Activated T-helper 1 cell treated with anti-CD3 and anti-CD28 coated beads, Interleukin-12 subunit alpha, Interleukin-12 subunit beta, Interleukin-2, Interleukin-4 antibody, amounts not matched to agents 30 ng/mL and 10 ng/mL and 1 ng/mL, durations not matched to agents 14 hours and 24 hours and 36 hours (primary cell): ENCODE data around the gene AGBL1. TPM values are rescaled to one million over a fixed set of nuclear protein-coding genes. Genes with fewer than 3 reads are reported as not detected.

Experiments used
- DNase-seq: peaks from one replicate; pipeline ENCODE4 v3.0.0; 2021; ENCODE audit warnings: low spot score
- H3K27ac Mint-ChIP-seq: one replicate; pipeline ENCODE4 v1.8.0; 2021; ENCODE audit warnings: mild to moderate bottlenecking, mixed read lengths
- H3K27me3 Mint-ChIP-seq: one replicate; pipeline ENCODE4 v1.8.0; 2022; ENCODE audit warnings: mild to moderate bottlenecking, moderate library complexity, mixed read lengths; ENCODE audit not compliant: insufficient read depth
- H3K36me3 Mint-ChIP-seq: one replicate; pipeline ENCODE4 v1.8.0; 2021; ENCODE audit warnings: low read depth, mixed read lengths
- H3K4me1 Mint-ChIP-seq: one replicate; pipeline ENCODE4 v1.8.0; 2021; ENCODE audit warnings: low read depth, mixed read lengths
- H3K4me3 Mint-ChIP-seq: one replicate; pipeline ENCODE4 v1.8.0; 2021; ENCODE audit warnings: mild to moderate bottlenecking, moderate library complexity, mixed read lengths
- H3K9me3 Mint-ChIP-seq: one replicate; pipeline ENCODE4 v1.8.0; 2021; ENCODE audit warnings: mixed read lengths
- intact Hi-C: fragments of 100-400 bp; cut with micrococcal nuclease; formaldehyde crosslinking; loops from one replicate; pipeline ENCODE4 v1.15.1; 2024
- total RNA-seq: library from RNA; stranded (reverse); gene quantifications from 2 replicates; pipeline ENCODE4 v1.2.3, GENCODE V29; 2022

Gene AGBL1
- total RNA-seq, 1 donor from 2014 or later = not detected

DNA sequence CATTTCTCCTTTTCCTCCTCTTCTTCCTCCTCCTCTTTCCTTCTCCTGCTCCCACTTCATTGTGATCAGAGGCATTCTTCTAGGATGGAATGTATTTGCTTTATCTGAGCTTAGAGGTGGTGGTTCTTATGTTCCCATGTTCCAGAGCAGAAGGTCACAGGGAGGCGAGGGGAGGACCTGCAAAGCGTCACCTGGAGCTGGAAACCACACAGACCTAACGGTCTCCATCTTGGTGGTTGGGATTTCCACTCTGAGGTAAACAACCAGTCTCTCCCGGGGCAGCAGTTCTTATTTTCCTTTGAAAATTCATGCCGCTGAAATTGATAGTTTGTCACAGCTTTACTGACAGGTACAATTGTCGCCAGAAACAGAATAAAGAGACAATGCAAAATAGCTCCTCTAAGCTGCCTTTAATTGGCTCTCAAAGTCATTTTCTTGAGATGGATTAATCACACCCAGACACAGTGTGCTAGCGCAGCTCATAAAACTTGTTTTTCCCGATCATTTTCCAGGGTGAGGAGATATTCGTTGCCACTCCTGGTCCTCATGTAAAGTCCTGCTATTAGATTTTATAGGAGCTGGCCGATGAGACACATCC lies 16.9 kb upstream of the AGBL1 start:
- intact Hi-C loops = no loop called here
- H3K9me3 Mint-ChIP-seq = no peaks in the 10 kb centered on the region
- H3K36me3 Mint-ChIP-seq = no peaks in the 10 kb centered on the region
- H3K4me3 Mint-ChIP-seq = no peak overlapping the region
- no peak overlapping the region for H3K27ac Mint-ChIP-seq
- peaks cover 9% of the 10 kb centered on the region for H3K27me3 Mint-ChIP-seq
- H3K4me1 Mint-ChIP-seq = no peaks in the 10 kb centered on the region
- DNase-seq = no peak

DNA sequence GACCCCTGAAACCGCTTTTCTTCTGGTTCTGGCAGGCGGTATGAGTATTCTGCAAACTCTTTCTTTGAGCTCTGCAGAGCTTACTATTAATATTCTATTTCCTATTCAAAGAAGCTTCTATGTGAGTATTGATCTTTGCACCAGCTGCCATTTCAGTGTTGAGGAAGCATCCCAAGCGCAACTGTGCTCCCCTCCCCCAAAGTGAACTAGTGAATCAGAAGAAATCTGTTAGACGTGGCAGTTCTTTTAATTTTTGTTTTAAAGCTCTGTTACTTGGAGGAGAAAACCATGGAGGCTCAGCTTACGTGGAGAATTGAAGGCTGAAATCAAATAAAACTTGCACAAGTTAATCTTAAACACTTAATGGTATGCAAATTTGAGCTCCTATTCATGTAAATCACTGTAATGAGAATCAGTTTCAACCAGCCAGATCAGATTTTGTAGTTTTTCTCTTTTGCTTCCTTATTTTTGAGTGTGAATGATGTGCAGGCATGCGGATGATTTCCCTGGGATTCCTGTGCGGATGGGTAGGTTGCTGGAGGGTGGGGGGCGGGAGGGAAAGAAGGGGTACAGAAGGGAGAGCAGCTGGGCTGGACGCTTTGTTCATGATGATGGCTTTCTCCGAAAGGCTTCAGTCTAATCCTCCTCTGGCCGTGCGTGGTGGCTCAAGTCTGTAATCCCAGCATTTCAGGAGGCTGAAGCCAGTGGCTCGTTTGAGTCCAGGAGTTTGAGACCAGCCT lies 16.1 kb upstream of the AGBL1 start:
- H3K9me3 Mint-ChIP-seq = no peaks in the 10 kb centered on the region
- H3K4me1 Mint-ChIP-seq = no peaks in the 10 kb centered on the region
- intact Hi-C loops = no loop called here
- no peaks in the 10 kb centered on the region for H3K36me3 Mint-ChIP-seq
- peaks cover 9% of the 10 kb centered on the region for H3K27me3 Mint-ChIP-seq
- no peak for DNase-seq
- no peak overlapping the region for H3K4me3 Mint-ChIP-seq
- H3K27ac Mint-ChIP-seq = no peak overlapping the region

DNA sequence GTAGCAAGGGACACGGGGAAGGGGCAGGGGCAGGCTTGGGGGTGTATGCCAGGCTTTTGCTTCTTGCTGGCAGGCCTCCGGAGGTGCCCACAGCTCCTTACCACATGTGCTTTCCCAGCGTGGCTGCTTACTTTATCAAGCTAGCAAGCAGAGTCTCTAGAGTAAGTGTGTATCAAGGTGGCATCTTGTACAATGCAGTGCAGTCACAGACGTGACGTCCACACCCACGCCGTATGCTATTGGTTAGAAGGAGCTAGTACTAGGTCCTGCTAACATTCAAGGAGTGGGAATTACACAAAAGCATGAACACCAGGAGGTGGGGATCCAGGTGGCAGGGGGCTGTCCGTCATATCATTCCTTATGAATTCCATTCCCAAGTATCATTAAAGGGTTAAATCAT lies 15.3 kb upstream of the AGBL1 start:
- no peaks in the 10 kb centered on the region for H3K4me1 Mint-ChIP-seq
- intact Hi-C loops = no loop called here
- H3K27me3 Mint-ChIP-seq = peaks cover 9% of the 10 kb centered on the region
- H3K27ac Mint-ChIP-seq = no peak overlapping the region
- H3K4me3 Mint-ChIP-seq = no peak overlapping the region
- H3K36me3 Mint-ChIP-seq = no peaks in the 10 kb centered on the region
- H3K9me3 Mint-ChIP-seq = no peaks in the 10 kb centered on the region
- no peak for DNase-seq

DNA sequence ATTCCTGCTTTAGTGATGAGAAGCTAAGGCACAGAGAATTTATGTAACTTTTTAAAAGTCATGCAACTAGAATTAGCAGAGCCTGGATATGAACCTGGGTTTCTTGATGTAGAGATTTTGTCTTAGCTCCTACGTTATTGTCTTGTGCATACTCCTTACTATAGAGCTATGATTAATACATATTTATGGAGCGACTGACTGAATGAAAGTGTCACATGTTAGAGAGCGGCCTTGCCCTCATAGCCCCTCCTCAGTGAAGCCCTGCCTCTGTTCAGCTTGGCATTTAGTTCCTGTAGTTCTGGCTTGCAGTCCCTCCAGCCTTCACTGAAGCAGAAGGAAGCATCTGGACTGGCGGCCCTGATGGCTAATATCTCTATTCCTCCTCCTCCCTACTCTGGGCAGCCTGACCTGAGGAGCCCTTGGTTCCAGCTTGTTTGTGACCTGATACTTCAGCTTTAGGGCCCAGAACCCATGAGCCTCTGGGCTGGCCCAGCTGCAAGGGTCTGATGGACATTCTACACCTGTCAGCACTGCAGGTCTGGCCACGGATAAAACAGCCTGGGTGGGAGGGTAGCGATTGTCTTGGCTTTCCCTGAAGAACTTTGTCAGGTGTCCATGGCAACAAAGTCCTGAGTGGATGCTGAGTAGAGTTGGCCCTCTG lies 13.4 kb upstream of the AGBL1 start:
- intact Hi-C loops = no loop called here
- Mint-ChIP-seq H3K27ac (no peak overlapping the region), H3K4me3 (no peak overlapping the region)

DNA sequence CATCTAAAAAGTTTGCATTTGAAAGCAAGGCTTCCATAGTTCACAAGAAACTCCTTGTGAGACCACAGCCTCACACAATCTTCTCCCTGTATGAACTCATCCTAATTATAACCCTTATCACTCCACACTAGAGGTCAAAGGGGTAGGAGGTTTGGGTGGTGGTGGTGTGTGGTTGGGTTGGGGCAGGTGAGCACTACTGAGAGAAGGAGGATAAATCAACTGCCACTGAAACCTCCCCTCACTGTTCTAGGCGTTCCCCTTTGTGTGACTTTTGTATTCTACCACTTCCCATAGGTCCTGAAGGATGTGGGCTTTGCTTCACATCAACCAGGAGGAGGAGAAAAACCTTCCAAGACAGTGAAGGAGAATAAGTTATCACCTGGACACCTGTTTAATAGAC lies 6.4 kb upstream of the AGBL1 start:
- intact Hi-C loops = no loop called here

More for the DNA sequence above, 13.4 kb upstream of the AGBL1 start:
- Mint-ChIP-seq H3K36me3 (no peaks in the 10 kb centered on the region), H3K27me3 (peaks cover 5% of the 10 kb centered on the region), H3K9me3 (no peaks in the 10 kb centered on the region), H3K4me1 (no peaks in the 10 kb centered on the region)
- DNase-seq = no peak

DNA sequence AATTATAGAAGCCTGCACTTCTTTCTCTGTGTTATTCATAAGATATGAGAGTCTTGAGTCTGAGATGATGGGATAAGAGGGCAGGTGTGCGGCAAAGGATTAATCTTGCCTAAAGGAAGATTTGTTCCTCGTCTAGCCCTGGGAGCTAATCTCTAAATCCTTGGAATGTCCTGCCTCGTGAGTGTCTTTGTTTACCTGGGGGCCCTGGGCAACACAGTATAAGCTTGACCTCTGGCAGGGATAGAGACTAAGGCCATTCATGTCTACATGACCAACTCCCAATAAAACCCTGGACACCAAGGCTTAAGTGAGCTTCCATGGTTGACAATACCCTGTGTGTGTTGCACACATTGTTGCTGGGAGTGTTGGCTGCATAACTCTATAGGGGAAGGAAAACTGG lies 3.2 kb upstream of the AGBL1 start:
- Mint-ChIP-seq H3K9me3 (no peaks in the 10 kb centered on the region), H3K4me1 (no peaks in the 10 kb centered on the region), H3K27ac (no peak overlapping the region), H3K27me3 (peaks cover 4% of the 10 kb centered on the region), H3K4me3 (no peak overlapping the region), H3K36me3 (no peaks in the 10 kb centered on the region)
- intact Hi-C loops = no loop called here
- no peak for DNase-seq

More for the DNA sequence above, 6.4 kb upstream of the AGBL1 start:
- Mint-ChIP-seq H3K9me3 (no peaks in the 10 kb centered on the region), H3K27ac (no peak overlapping the region), H3K4me1 (no peaks in the 10 kb centered on the region), H3K36me3 (no peaks in the 10 kb centered on the region), H3K27me3 (peaks cover 4% of the 10 kb centered on the region), H3K4me3 (no peak overlapping the region)
- no peak for DNase-seq

DNA sequence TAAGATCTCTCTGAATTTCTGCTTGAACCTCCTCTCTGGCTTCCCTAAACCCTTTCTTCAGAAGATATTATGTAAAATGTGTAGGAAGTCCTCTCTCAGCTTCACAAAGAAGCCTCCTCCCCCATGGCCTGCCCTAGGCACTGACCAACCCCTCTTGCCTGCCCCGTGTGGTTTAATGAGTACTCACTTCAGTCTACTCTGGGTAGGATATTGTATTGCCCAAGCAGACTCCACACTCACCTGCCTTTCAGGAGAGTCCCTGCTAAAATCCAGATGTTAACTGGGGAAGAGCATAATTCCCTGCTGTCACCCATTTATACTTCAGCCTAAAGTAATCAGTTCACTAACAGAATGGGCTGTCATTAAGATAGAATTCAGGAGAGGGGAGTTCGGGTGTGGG lies 2.6 kb upstream of the AGBL1 start:
- Mint-ChIP-seq H3K36me3 (no peaks in the 10 kb centered on the region), H3K4me3 (no peak overlapping the region), H3K27me3 (peaks cover 4% of the 10 kb centered on the region), H3K9me3 (no peaks in the 10 kb centered on the region), H3K27ac (no peak overlapping the region), H3K4me1 (no peaks in the 10 kb centered on the region)
- DNase-seq = no peak
- intact Hi-C loops = no loop called here

DNA sequence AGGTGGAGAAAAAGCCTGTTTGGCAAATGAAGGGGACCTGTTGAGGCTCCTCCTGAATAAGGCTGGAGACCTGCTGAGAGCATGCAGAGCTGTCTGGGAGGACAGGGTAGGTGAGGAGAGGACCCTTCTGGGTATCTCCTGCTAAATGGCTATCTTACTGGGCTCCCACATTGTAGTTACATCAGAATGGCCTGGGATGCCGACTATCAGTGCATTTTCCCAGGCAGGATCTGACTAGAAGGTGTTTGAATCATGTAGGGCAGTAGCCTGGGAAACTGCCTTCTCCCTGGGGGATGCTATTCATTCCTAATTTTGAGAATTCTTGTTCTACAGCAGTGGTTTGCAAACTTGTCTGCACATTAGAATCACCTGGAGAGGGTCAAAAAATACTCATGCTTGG lies 631 bp downstream of the AGBL1 start:
- no peak for DNase-seq
- intact Hi-C loops = no loop called here
- Mint-ChIP-seq H3K27ac (no peak overlapping the region), H3K9me3 (no peaks in the 10 kb centered on the region), H3K27me3 (peaks cover 6% of the 10 kb centered on the region), H3K4me3 (no peak overlapping the region), H3K4me1 (no peaks in the 10 kb centered on the region), H3K36me3 (no peaks in the 10 kb centered on the region)

DNA sequence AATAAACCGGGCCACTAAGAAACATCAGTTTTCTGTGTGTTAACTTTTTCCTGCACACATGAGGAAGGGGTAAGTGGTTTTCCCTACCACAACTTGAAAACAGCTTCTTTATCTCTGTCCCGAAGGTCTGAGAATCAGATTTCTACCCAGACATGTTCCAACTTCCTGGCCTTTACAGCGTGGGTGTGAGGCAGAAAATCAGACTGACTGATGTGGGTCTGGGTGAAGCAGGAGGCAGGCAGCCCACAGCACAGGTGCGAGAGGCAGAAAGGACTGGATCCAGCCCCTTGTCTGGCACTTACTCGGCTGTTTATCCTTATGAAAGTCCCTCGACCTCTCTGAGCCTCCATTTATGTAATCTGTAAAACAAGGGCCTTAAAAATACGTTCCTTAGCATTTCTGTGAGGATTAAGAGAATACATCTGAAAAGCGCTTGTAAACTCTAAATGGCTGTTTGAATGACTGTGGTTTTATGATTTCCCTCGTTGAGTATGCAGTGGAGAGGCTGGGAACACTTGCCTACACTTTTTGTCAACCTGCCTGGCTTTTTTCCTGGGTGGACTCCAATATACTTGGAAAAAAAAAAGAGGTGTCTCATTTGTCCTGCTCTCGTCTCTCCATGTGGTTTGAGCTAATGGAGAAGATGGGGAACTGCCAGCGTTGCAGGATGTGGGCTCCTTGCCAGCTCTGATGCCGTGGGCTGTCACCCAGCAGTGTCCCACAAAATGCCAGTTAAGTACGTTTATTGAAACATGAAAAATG lies 3.1 kb downstream of the AGBL1 start:
- no peak overlapping the region for H3K4me3 Mint-ChIP-seq
- H3K4me1 Mint-ChIP-seq = no peaks in the 10 kb centered on the region
- peaks cover 6% of the 10 kb centered on the region for H3K27me3 Mint-ChIP-seq
- intact Hi-C loops = no loop called here
- DNase-seq = no peak
- no peaks in the 10 kb centered on the region for H3K9me3 Mint-ChIP-seq
- H3K27ac Mint-ChIP-seq = no peak overlapping the region
- no peaks in the 10 kb centered on the region for H3K36me3 Mint-ChIP-seq

DNA sequence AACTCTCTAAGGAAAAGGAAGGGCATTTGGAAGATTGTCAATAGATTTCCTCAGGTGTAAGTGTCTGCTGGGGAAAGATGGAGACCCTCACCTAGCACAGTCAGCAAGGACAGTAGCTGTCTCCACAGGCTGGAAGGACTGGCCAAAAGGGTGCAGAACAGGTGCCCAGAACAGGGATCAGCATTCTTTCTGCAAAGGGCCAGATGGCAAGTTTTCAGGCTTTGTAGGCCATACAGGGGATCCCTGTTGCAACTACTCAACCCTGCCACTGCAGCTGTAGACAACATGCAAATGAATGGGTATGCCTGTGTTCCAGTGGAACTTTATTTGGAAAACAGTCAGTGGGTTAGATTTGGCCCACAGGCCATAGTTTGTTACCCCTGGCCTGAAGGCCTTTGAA lies 8.1 kb downstream of the AGBL1 start:
- H3K27me3 Mint-ChIP-seq = peaks cover 6% of the 10 kb centered on the region
- no peak for DNase-seq
- no peaks in the 10 kb centered on the region for H3K9me3 Mint-ChIP-seq
- intact Hi-C loops = no loop called here
- no peak overlapping the region for H3K27ac Mint-ChIP-seq
- H3K4me1 Mint-ChIP-seq = no peaks in the 10 kb centered on the region
- no peaks in the 10 kb centered on the region for H3K36me3 Mint-ChIP-seq
- H3K4me3 Mint-ChIP-seq = no peak overlapping the region

DNA sequence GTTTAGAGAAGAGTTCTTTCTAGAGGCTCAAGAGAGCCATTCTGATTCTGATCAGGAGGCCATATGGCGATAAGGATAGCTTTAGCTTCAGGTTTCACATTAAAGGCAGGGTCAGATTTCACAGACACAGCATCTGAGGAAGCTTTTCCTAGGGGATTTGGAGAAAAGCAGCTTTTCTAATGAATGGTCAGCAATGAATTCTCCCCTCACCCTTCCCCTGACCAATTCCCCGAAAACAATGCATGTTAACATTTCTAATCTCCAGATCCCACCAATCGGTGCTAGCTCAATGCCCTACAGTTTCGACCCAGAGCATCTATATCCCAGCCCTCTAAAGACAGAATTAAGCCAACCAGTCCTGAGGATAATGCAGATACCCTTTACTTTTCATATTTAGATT lies 9.8 kb downstream of the AGBL1 start:
- H3K36me3 Mint-ChIP-seq = no peaks in the 10 kb centered on the region
- no peak for DNase-seq
- H3K9me3 Mint-ChIP-seq = no peaks in the 10 kb centered on the region
- no peak overlapping the region for H3K27ac Mint-ChIP-seq
- no peak overlapping the region for H3K4me3 Mint-ChIP-seq
- no peaks in the 10 kb centered on the region for H3K27me3 Mint-ChIP-seq
- no peaks in the 10 kb centered on the region for H3K4me1 Mint-ChIP-seq
- intact Hi-C loops = no loop called here

DNA sequence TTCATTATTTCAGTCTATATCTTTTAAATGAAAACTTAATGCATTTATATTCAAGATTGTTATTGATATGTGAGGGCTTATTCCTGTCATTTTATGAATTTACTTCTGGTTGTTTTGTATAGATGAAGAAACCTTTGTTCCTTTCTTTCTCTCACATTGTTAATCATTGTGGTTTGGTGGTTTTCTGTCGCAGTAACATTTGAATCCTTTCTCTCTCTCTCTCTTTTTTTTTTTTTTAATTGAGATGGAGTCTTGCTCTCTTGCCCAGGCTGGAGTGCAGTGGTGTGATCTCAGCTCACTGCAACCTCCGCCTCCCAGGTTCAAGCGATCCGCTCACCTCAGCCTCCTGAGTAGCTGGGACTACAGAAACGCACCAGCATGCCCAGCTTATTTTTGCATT lies 22.1 kb downstream of the AGBL1 start:
- no peaks in the 10 kb centered on the region for H3K9me3 Mint-ChIP-seq
- no peak overlapping the region for H3K4me3 Mint-ChIP-seq
- H3K27me3 Mint-ChIP-seq = peaks cover 14% of the 10 kb centered on the region
- DNase-seq = no peak
- H3K4me1 Mint-ChIP-seq = no peaks in the 10 kb centered on the region
- no peaks in the 10 kb centered on the region for H3K36me3 Mint-ChIP-seq
- H3K27ac Mint-ChIP-seq = no peak overlapping the region
- intact Hi-C loops = no loop called here

DNA sequence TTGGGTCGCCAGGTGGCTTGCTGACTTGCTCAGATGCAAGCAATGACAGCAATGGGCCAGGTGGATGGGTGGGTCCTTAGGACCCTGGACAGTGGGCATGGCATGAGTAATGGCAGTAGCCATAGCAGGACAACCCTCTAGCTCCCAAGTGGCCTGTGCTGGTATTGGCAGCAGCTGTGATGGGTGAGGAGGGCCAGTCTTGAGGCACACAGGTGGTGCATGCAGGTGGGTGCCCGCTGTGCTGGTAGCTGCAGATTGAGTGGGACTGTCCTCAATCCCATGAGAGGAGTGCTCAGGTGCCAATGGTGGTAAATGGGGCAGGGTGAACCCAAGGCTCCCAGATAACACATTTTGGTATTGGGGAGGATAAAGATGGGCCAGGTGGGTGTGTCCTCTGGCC lies 24.2 kb downstream of the AGBL1 start:
- no peaks in the 10 kb centered on the region for H3K4me1 Mint-ChIP-seq
- no peaks in the 10 kb centered on the region for H3K9me3 Mint-ChIP-seq
- no peak overlapping the region for H3K4me3 Mint-ChIP-seq
- no peaks in the 10 kb centered on the region for H3K36me3 Mint-ChIP-seq
- intact Hi-C loops = no loop called here
- peaks cover 11% of the 10 kb centered on the region for H3K27me3 Mint-ChIP-seq
- H3K27ac Mint-ChIP-seq = no peak overlapping the region
- no peak for DNase-seq
